Liver (tissue), 9 donors: ENCODE results near the gene PGM5. TPM values are rescaled to one million over a fixed set of nuclear protein-coding genes. Genes with fewer than 3 reads are reported as not detected.

Experiments
- DNase-seq: peaks from one replicate; pipeline ENCODE4 v3.0.0-alpha.2; 2017; ENCODE audit warnings: low spot score
- H3K27ac ChIP-seq, 2 donors: one replicate each; pipeline ENCODE4 v1.7.0; 2013; ENCODE audit warnings: inconsistent platforms in 2 of 2, low read length in 2 of 2, control low read depth in 1 of 2, low read depth in 1 of 2, mild to moderate bottlenecking in 1 of 2
- H3K27me3 ChIP-seq, 4 donors: one replicate each; pipeline versions ENCODE4 v1.6.1 to v1.7.0; 2013; ENCODE audit warnings: low read length in 3 of 4, inconsistent platforms in 1 of 4, mild to moderate bottlenecking in 1 of 4, moderate library complexity in 1 of 4; ENCODE audit not compliant: control insufficient read depth in 4 of 4, insufficient read depth in 4 of 4
- H3K36me3 ChIP-seq, 4 donors: one replicate each; pipeline versions ENCODE4 v1.6.1 to v1.7.0; 2013; ENCODE audit warnings: low read length in 3 of 4, mild to moderate bottlenecking in 3 of 4, low read depth in 1 of 4, moderate library complexity in 1 of 4; ENCODE audit not compliant: control insufficient read depth in 4 of 4, insufficient read depth in 3 of 4
- H3K4me1 ChIP-seq, 4 donors: one replicate each; pipeline versions ENCODE4 v1.6.1 to v1.7.0; 2013; ENCODE audit warnings: low read length in 3 of 4, mild to moderate bottlenecking in 3 of 4, moderate library complexity in 1 of 4; ENCODE audit not compliant: control insufficient read depth in 4 of 4, insufficient read depth in 4 of 4
- H3K4me3 ChIP-seq, 3 donors: one replicate each; pipeline versions ENCODE4 v1.6.1 to v1.7.0; 2013; ENCODE audit warnings: low read length in 3 of 3, control low read depth in 1 of 3, low read depth in 1 of 3, mild to moderate bottlenecking in 1 of 3
- H3K9ac ChIP-seq, 2 donors: one replicate each; pipeline ENCODE4 v1.7.0; 2013; ENCODE audit warnings: low read length in 2 of 2, mild to moderate bottlenecking in 2 of 2, moderate library complexity in 2 of 2, control low read depth in 1 of 2, low read depth in 1 of 2
- H3K9me3 ChIP-seq, 4 donors: one replicate each; pipeline versions ENCODE4 v1.6.1 to v1.7.0; 2013; ENCODE audit warnings: low read length in 3 of 4; ENCODE audit not compliant: control insufficient read depth in 4 of 4
- ATF3 ChIP-seq: IDR thresholded peaks from 2 replicates; pipeline ENCODE4 v1.6.1; 2016; ENCODE audit warnings: antibody characterized with exemption
- CTCF ChIP-seq: fragments of 150-350 bp; IDR thresholded peaks from 2 replicates; pipeline ENCODE4 v1.5.1; 2017; ENCODE audit warnings: improper control_type of control experiment, low read depth, low read length; ENCODE audit not compliant: missing input control
- EGR1 ChIP-seq, 2 donors: IDR thresholded peaks; 2 replicates each; pipeline ENCODE4 v1.6.1; 2016 to 2018; ENCODE audit warnings: antibody characterized with exemption in 2 of 2, low read depth in 2 of 2
- FOXA1 ChIP-seq: IDR thresholded peaks from 2 replicates; pipeline ENCODE4 v1.6.1; 2016; ENCODE audit warnings: antibody characterized with exemption
- FOXA2 ChIP-seq: IDR thresholded peaks from 2 replicates; pipeline ENCODE4 v1.6.1; 2016; ENCODE audit warnings: antibody characterized with exemption
- GABPA ChIP-seq, 2 donors: IDR thresholded peaks in 1 of 2; conservative IDR thresholded peaks in 1 of 2; 2 replicates each; pipeline ENCODE4 v1.6.1; 2016; ENCODE audit warnings: antibody characterized with exemption in 2 of 2, mild to moderate bottlenecking in 1 of 2, moderate library complexity in 1 of 2
- HNF4A ChIP-seq, 2 donors: conservative IDR thresholded peaks; 2 replicates each; pipeline ENCODE4 v1.6.1; 2016; ENCODE audit warnings: antibody characterized with exemption in 2 of 2, mild to moderate bottlenecking in 2 of 2
- HNF4G ChIP-seq: IDR thresholded peaks from 2 replicates; pipeline ENCODE4 v1.6.1; 2016; ENCODE audit warnings: antibody characterized with exemption
- MAX ChIP-seq: IDR thresholded peaks from 2 replicates; pipeline ENCODE4 v1.6.1; 2016; ENCODE audit warnings: antibody characterized with exemption
- NR2F2 ChIP-seq: IDR thresholded peaks from 2 replicates; pipeline ENCODE4 v1.6.1; 2016; ENCODE audit warnings: antibody characterized with exemption
- RAD21 ChIP-seq, 2 donors: IDR thresholded peaks; 2 replicates each; pipeline ENCODE4 v1.6.1; 2016; ENCODE audit warnings: antibody characterized with exemption in 2 of 2, mild to moderate bottlenecking in 2 of 2
- REST ChIP-seq: IDR thresholded peaks from 2 replicates; pipeline ENCODE4 v1.6.1; 2016; ENCODE audit warnings: antibody characterized with exemption, mild to moderate bottlenecking
- SP1 ChIP-seq: IDR thresholded peaks from 2 replicates; pipeline ENCODE4 v1.6.1; 2018; ENCODE audit warnings: antibody characterized with exemption, mild to moderate bottlenecking
- TAF1 ChIP-seq: conservative IDR thresholded peaks from 2 replicates; pipeline ENCODE4 v1.6.1; 2016; ENCODE audit warnings: antibody characterized with exemption, mild to moderate bottlenecking
- YY1 ChIP-seq: IDR thresholded peaks from 2 replicates; pipeline ENCODE4 v1.6.1; 2016; ENCODE audit warnings: antibody characterized with exemption, mild to moderate bottlenecking
- ZBTB33 ChIP-seq: IDR thresholded peaks from 2 replicates; pipeline ENCODE4 v1.6.1; 2016; ENCODE audit warnings: antibody characterized with exemption
- WGBS: extraction: QIAGEN DNeasy Blood & Tissue Kit; methylation state at CpG from one replicate; pipeline ENCODE4 v1.1.7; 2013; 5-methylcytosine and 5-hydroxymethylcytosine counted together
- polyA plus RNA-seq, 2 donors: library from polyadenylated mRNA; stranded (reverse) in 1 of 2; unstranded in 1 of 2; fragments of 200-250 nt in 1 of 2; fragments of >200 nt in 1 of 2; fragmentation: Nextera tagmentation in 1 of 2; extraction: Ambion mirVana in 1 of 2; gene quantifications; one replicate each; pipeline versions ENCODE4 v1.2.1 to v1.2.3, GENCODE V29; 2013 to 2015
- total RNA-seq, 2 donors: library from RNA; depleted of rRNA; stranded (reverse); fragments of >200 nt; gene quantifications; one replicate each; pipeline ENCODE4 v1.2.3, GENCODE V29; 2014
- donor health status: healthy.
- donor health status: healthy.
- donor health status: healthy.
- donor health status: healthy.
- donor health status: healthy.

PGM5 gene
- total and polyA plus RNA-seq, 4 donors, result 0.63 to 8.5 (median 2.2) TPM

GRCh38 chr9:68462105-68462775 lies 105.8 kb downstream of the PGM5 start:
- WGBS, result 52% methylated on average over 7 of the region's 7 CpGs
- Histone ChIP-seq H3K4me1 (no peaks in the 10 kb centered on the region), H3K9ac (no peak overlapping the region), H3K4me3 (no peak overlapping the region), H3K9me3 (no peaks in the 10 kb centered on the region), H3K27ac (no peak overlapping the region), H3K27me3 (no peaks in the 10 kb centered on the region), H3K36me3 (no peaks in the 10 kb centered on the region)
- DNase-seq, result no peak
- TF ChIP-seq ATF3 (no peak), NR2F2 (peak; percentile 86)

- H3K27ac ChIP-seq, result no peak overlapping the region
- H3K27me3 ChIP-seq, result no peaks in the 10 kb centered on the region
- H3K36me3 ChIP-seq, result no peaks in the 10 kb centered on the region
- TF ChIP-seq YY1 (no peak), FOXA2 (no peak), RAD21 (IDR thresholded peaks at IDR 0.05) (no peak), FOXA1 (no peak)
- H3K4me1 ChIP-seq, result no peaks in the 10 kb centered on the region
- no peak overlapping the region for H3K4me3 ChIP-seq
- H3K9me3 ChIP-seq, result no peaks in the 10 kb centered on the region
- no peak for DNase-seq
- H3K9ac ChIP-seq, result no peak overlapping the region
Measured at GRCh38 chr9:68470067-68470466, 113.7 kb downstream of the PGM5 start.

GRCh38 chr9:68470634-68471033 lies 114.2 kb downstream of the PGM5 start:
- Histone ChIP-seq H3K27ac (no peak overlapping the region), H3K4me1 (no peaks in the 10 kb centered on the region), H3K36me3 (no peaks in the 10 kb centered on the region), H3K4me3 (no peak overlapping the region), H3K27me3 (no peaks in the 10 kb centered on the region), H3K9me3 (no peaks in the 10 kb centered on the region), H3K9ac (no peak overlapping the region)
- 93% methylated on average over 5 of the region's 5 CpGs for WGBS
- no peak for DNase-seq
- no peak for TF ChIP-seq GABPA (IDR thresholded peaks at IDR 0.05 in 1 of 2, conservative IDR thresholded peaks at IDR 0.05 in 1 of 2)
- no peak for TF ChIP-seq ATF3
- TF ChIP-seq RAD21 (IDR thresholded peaks at IDR 0.05), result no peak
- no peak for TF ChIP-seq MAX
- TF ChIP-seq EGR1 (IDR thresholded peaks at IDR 0.05; ENCODE audit: low read depth in 2 of 2), result no peak
- TF ChIP-seq REST, result no peak
- no peak for TF ChIP-seq SP1
- no peak for TF ChIP-seq TAF1
- TF ChIP-seq ZBTB33, result no peak
- no peak for TF ChIP-seq CTCF
- TF ChIP-seq HNF4G, result no peak
- no peak for TF ChIP-seq HNF4A (conservative IDR thresholded peaks at IDR 0.05)
